ENCODE measurements around the gene TMEM256.
A peak's percentile ranks its signal among the peaks of the same experiment; 100 is the strongest.

The TMEM256 gene

DNA sequence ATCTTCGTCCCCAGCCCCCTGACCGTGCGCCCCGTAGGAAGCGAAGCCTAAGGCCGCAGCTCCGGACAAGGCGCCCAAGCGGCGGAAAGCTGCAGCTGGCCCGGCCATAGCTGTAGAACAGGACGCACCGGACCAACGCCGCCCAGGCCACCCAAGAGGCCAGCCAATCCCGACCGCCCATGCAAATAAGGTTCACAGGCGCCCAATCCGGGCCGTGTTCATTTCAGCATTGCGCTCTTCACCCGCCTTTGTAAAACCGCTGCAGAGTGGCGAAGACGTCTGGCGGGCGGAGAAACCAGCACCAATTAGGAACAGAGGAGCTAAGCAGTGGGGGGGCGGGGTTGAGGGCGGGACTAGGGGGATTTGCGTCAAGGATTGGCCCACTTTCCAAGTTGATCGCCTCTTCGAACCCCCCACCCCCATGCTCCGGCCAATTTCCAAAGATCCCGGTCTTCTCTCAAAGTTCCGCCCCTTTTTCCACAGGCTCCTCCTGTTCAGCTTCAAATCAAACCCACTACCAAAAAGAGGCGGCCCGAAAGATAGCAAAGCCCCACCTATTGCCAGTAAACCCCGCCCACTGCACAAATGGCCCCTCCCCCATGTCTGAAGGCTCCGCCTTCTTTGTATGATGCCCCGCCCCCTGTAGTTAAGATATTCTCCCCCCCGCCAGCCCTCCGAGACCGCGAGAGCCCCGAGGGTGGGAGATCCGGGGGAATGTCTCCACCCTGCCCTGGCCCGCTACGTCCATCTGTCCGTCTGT, at the start of gene TMEM256:
Gene TMEM256, minus strand, starts transcription at position 121 of the 760 bp plus-strand sequence. Its CDS starts 13 bp downstream, at position 108.
- peaks cover 7% of the 10 kb centered on the region for H3K36me3 ChIP-seq (ENCODE audit: control insufficient read depth, insufficient read depth, low read length, severe bottlenecking)
- peaks cover 13% of the 10 kb centered on the region for H3K4me1 ChIP-seq (ENCODE audit: control insufficient read depth, insufficient read depth, low read length)
- peak within 1 kb of the TSS; percentile 85 for H3K4me3 ChIP-seq (ENCODE audit: low read length)
- H3K9ac ChIP-seq (ENCODE audit: low read length), result peak within 1 kb of the TSS; percentile 95
- H3K9me3 ChIP-seq (ENCODE audit: control insufficient read depth, low read length), result no peaks in the 10 kb centered on the region
- peak; percentile 100 for DNase-seq (ENCODE audit: low read depth)
- no peaks in the 10 kb centered on the region for H3K27me3 ChIP-seq (replicated peaks; ENCODE audit: control insufficient read depth, insufficient read depth, low read length)

DNA sequence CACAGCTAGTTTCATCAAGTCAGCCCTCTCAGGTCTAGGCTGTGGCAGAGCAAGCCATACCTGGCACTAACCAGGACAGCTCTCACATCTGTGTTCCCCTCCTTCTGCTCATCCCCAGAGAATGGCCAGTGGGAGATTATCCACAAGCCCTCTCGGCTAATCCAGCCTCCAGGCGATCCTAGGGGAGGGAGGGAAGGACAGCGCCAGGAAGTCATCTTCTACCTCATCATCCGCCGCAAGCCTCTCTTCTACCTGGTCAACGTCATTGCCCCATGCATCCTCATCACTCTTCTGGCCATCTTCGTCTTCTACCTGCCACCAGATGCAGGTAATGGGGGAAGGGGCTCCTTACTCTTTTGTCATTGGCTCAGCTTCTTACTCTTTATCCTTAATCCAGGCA, 44.6 kb upstream of the TMEM256 start:
- peaks cover 27% of the 10 kb centered on the region for H3K27me3 ChIP-seq (replicated peaks; ENCODE audit: control insufficient read depth, insufficient read depth, low read length)
- peaks cover 7% of the 10 kb centered on the region for H3K4me1 ChIP-seq (ENCODE audit: control insufficient read depth, insufficient read depth, low read length)
- DNase-seq (ENCODE audit: low read depth), result no peak
- no peaks in the 10 kb centered on the region for H3K36me3 ChIP-seq (ENCODE audit: control insufficient read depth, insufficient read depth, low read length, severe bottlenecking)
- H3K9ac ChIP-seq (ENCODE audit: low read length), result no peak overlapping the region
- no peak overlapping the region for H3K4me3 ChIP-seq (ENCODE audit: low read length)
- no peaks in the 10 kb centered on the region for H3K9me3 ChIP-seq (ENCODE audit: control insufficient read depth, low read length)

DNA sequence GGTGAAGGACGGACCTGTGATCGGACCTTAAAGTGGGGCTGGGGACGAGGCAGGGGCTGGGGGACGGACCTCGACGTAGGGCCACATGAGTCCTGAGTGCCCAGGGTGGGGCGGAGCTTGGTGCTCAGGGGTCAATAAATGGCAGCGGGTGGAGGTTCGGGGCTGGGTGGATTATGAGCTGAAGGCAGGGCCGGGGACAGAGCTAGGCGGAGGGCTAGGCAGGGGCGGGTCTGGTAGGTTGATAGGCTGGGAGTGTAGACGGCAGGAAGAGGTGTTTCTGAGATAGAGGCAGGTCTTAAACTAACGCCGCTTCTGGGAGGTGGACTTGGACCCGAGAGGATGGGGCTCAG, 41.7 kb upstream of the TMEM256 start:
- peak overlapping the region; percentile 70 for H3K4me3 ChIP-seq (ENCODE audit: low read length)
- no peak for DNase-seq (ENCODE audit: low read depth)

DNA sequence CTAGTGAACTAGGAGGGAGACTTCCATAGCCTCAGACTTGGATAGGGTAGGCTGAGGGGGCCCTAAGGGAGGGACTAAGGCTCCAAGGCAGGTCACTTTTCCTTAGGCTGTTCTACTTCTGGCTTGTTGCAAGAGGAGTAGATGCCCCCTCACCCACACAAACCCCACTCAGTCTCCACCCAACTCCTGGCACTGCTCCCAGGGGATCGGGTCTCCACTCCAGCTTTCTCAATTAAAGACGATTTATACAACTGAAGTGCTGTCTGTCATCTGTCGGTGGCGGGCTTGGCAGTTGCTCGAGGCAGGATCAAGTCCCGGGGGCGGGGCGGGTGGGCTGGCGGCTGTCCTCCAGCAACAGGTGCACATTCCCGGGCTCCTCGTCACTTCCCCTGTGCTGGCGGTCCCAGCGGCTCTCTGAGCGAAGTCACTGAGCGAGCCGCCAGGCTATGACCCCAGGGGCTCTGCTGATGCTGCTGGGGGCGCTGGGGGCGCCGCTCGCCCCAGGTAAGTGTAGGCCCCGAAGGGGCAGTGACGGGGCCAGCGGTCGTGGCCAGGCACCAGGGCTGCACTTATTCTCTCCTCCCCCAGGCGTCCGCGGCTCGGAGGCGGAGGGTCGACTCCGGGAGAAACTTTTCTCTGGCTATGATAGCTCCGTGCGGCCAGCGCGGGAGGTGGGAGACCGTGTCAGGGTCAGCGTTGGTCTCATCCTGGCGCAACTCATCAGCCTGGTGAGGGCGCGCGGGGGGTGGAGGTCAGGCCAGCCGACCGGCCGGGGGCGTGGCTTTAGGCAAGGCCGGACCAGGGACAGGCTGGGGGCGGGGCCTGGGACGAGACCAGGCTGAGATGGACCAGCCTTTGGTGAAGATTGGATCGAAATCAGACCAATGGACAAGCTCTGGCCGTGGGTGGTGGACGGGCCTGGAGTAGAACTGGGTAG, 41.1 kb upstream of the TMEM256 start, which contains the start of gene CHRNB1:
Gene CHRNB1, plus strand, starts transcription at position 380 of the 937 bp plus-strand sequence. Its CDS starts 67 bp downstream, at position 447.
- peaks cover 27% of the 10 kb centered on the region for H3K27me3 ChIP-seq (replicated peaks; ENCODE audit: control insufficient read depth, insufficient read depth, low read length)
- peak; percentile 48 for DNase-seq (ENCODE audit: low read depth)
- no peaks in the 10 kb centered on the region for H3K36me3 ChIP-seq (ENCODE audit: control insufficient read depth, insufficient read depth, low read length, severe bottlenecking)
- peak within 1 kb of the TSS; percentile 70 for H3K4me3 ChIP-seq (ENCODE audit: low read length)
- peaks cover 18% of the 10 kb centered on the region for H3K4me1 ChIP-seq (ENCODE audit: control insufficient read depth, insufficient read depth, low read length)
- H3K9ac ChIP-seq (ENCODE audit: low read length), result no peak within 1 kb of the TSS
- H3K9me3 ChIP-seq (ENCODE audit: control insufficient read depth, low read length), result no peaks in the 10 kb centered on the region

More for the DNA sequence above, 41.7 kb upstream of the TMEM256 start:
- Histone ChIP-seq H3K4me1 (ENCODE audit: control insufficient read depth, insufficient read depth, low read length) (peaks cover 13% of the 10 kb centered on the region), H3K36me3 (ENCODE audit: control insufficient read depth, insufficient read depth, low read length, severe bottlenecking) (no peaks in the 10 kb centered on the region), H3K9me3 (ENCODE audit: control insufficient read depth, low read length) (no peaks in the 10 kb centered on the region), H3K9ac (ENCODE audit: low read length) (no peak overlapping the region), H3K27me3 (replicated peaks; ENCODE audit: control insufficient read depth, insufficient read depth, low read length) (peaks cover 27% of the 10 kb centered on the region)

DNA sequence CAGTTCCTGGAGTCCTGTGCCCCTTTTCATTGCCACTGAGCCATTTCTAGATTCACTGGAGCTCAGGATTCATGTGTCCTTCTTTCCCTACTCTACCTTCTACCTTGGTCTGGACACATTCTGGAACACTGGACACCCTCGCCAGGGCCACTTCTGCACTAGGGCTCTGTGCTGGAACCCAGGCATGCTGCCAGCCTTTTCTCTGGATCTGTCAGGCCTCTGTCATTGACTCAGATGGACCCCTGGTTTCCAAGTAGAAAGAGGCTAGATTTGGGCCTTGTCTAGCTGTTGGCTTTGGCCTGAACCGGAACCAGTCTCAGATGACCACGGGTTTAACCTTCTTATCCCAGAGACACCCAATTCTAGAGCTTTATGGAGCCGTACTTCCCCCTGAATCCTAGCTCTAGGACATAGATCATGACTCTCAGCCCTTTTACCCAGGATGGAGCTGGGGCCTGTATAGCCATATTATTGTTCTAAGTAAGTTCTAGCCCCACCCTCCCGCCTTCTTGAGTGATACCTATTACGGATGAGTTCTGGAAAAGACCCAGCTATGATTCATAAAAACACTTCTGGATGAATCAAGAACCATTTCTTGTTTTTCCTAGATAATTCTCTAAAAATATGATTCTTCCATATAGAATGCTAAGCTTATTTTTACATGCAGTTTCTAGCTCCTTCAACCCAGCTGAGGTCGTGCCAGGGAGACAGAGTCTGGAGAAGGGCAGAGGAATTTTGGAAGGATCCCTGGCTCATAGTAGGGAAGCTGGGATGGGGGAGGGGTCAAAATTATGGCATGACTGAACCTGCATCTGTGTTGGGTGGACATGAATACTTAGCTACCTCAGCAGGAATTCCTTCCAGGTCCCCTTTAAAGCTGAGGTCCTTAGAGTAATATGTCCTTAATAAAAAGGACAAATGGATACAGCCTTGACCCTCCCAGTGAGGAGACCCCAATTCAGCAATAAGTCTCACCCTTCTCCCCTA, 39.9 kb upstream of the TMEM256 start:
- Histone ChIP-seq H3K9ac (ENCODE audit: low read length) (no peak overlapping the region), H3K4me1 (ENCODE audit: control insufficient read depth, insufficient read depth, low read length) (peaks cover 21% of the 10 kb centered on the region), H3K27me3 (replicated peaks; ENCODE audit: control insufficient read depth, insufficient read depth, low read length) (peaks cover 31% of the 10 kb centered on the region), H3K9me3 (ENCODE audit: control insufficient read depth, low read length) (no peaks in the 10 kb centered on the region), H3K4me3 (ENCODE audit: low read length) (no peak overlapping the region), H3K36me3 (ENCODE audit: control insufficient read depth, insufficient read depth, low read length, severe bottlenecking) (no peaks in the 10 kb centered on the region)
- DNase-seq (ENCODE audit: low read depth), result peak; percentile 31

DNA sequence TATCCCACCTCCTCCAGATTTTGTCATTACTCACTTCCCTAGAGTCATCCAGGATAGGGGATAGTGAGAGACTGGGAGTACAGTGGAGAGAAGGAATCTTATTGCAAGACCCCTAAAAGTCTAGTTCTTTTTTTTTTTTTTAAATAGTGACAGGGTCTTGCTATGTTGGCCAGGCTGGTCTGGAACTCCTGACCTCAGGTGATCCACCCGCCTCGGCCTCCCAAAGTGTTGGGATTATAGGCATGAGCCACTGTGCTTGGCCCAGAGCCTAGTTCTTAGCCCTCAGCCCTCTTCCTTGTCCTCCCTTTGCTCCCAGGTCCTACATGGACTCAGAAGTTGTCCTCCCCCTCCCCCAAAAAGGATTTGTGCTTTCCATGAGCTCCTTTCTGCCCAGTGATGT, 38.2 kb upstream of the TMEM256 start:
- Histone ChIP-seq H3K36me3 (ENCODE audit: control insufficient read depth, insufficient read depth, low read length, severe bottlenecking) (no peaks in the 10 kb centered on the region), H3K4me3 (ENCODE audit: low read length) (no peak overlapping the region), H3K27me3 (replicated peaks; ENCODE audit: control insufficient read depth, insufficient read depth, low read length) (peaks cover 30% of the 10 kb centered on the region), H3K4me1 (ENCODE audit: control insufficient read depth, insufficient read depth, low read length) (peaks cover 24% of the 10 kb centered on the region), H3K9me3 (ENCODE audit: control insufficient read depth, low read length) (no peaks in the 10 kb centered on the region), H3K9ac (ENCODE audit: low read length) (no peak overlapping the region)
- no peak for DNase-seq (ENCODE audit: low read depth)

DNA sequence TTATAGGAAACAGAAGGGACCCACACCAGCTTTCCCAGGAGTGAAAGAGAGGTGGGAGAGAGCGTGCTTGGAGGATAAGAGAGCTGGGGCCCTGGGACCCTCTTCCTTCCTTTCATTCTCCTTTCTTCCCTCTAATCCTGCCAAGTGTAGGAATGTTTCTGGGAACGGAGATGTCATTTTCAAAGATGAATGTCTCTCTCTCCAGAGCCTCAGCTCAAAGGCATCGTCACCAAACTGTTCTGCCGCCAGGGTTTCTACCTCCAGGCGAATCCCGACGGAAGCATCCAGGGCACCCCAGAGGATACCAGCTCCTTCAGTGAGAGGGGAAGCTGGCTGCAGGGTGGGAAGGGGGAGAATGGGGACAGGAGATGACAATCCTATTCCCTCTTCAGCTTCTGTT, 37.4 kb upstream of the TMEM256 start:
- H3K9me3 ChIP-seq (ENCODE audit: control insufficient read depth, low read length), result no peaks in the 10 kb centered on the region
- DNase-seq (ENCODE audit: low read depth), result no peak
- peaks cover 23% of the 10 kb centered on the region for H3K27me3 ChIP-seq (replicated peaks; ENCODE audit: control insufficient read depth, insufficient read depth, low read length)
- H3K4me3 ChIP-seq (ENCODE audit: low read length), result no peak overlapping the region
- no peaks in the 10 kb centered on the region for H3K36me3 ChIP-seq (ENCODE audit: control insufficient read depth, insufficient read depth, low read length, severe bottlenecking)
- H3K4me1 ChIP-seq (ENCODE audit: control insufficient read depth, insufficient read depth, low read length), result peaks cover 24% of the 10 kb centered on the region
- H3K9ac ChIP-seq (ENCODE audit: low read length), result no peak overlapping the region

DNA sequence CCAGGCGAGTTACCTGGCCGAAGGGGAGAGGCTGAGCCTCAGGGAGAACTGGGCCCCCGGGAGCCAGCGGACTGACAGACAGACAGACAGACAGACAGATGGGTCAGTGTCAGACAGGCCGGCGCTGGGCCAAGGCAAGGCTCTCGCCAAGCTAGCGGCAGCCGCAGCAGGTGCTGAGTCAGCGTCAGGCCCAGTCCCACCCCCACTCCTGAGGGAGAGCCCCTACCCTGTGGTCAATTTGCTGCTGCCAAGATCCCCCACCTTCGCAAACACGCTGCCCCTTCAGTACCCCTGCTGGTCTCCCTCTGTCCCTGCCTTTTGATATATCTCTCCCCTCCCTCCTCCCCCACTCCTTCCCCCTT, 36.9 kb upstream of the TMEM256 start:
- H3K9me3 ChIP-seq (ENCODE audit: control insufficient read depth, low read length), result no peaks in the 10 kb centered on the region
- no peaks in the 10 kb centered on the region for H3K36me3 ChIP-seq (ENCODE audit: control insufficient read depth, insufficient read depth, low read length, severe bottlenecking)
- peaks cover 19% of the 10 kb centered on the region for H3K27me3 ChIP-seq (replicated peaks; ENCODE audit: control insufficient read depth, insufficient read depth, low read length)
- peaks cover 25% of the 10 kb centered on the region for H3K4me1 ChIP-seq (ENCODE audit: control insufficient read depth, insufficient read depth, low read length)
- H3K4me3 ChIP-seq (ENCODE audit: low read length), result no peak overlapping the region
- DNase-seq (ENCODE audit: low read depth), result peak; percentile 43
- no peak overlapping the region for H3K9ac ChIP-seq (ENCODE audit: low read length)

DNA sequence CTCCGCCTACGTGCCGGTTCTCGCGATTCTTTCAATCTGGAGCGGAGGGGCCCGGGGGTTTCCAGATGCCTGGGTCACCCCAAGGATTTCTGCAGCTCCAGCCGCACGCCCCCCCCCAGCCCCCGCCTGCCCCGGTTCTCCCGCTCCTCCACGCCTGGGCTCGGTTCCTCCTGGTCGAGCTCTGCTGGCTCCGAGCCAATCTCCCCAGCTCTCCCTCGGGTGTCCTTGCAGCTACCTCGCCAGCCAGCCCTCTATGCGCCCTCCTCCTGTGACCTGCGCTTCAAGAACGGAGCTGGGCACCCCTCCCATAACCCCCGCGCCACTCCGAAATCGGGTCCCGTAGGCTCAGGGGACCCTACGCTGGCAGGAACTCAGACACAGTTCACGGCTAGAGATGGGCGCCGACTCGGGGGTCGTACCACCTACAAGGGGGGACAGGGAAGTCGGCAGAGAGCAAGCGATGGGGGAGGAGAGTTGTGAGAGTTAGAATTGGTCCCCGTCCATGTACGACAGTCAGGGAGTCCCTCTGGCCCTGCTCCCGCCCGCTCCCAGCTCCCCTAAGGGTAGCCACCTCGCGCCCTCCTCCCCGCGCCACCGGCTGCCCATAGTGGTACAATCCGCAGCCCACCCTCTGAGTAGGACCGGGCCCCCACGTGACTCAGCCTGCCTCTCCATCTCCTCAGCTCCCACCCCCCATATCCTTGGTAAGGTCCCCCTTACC, 36.4 kb upstream of the TMEM256 start:
- H3K9me3 ChIP-seq (ENCODE audit: control insufficient read depth, low read length), result no peaks in the 10 kb centered on the region
- peak overlapping the region; percentile 71 for H3K4me3 ChIP-seq (ENCODE audit: low read length)
- DNase-seq (ENCODE audit: low read depth), result peak; percentile 72
- H3K36me3 ChIP-seq (ENCODE audit: control insufficient read depth, insufficient read depth, low read length, severe bottlenecking), result no peaks in the 10 kb centered on the region
- H3K4me1 ChIP-seq (ENCODE audit: control insufficient read depth, insufficient read depth, low read length), result peaks cover 28% of the 10 kb centered on the region
- peak overlapping the region; percentile 54 for H3K9ac ChIP-seq (ENCODE audit: low read length)
- peaks cover 15% of the 10 kb centered on the region for H3K27me3 ChIP-seq (replicated peaks; ENCODE audit: control insufficient read depth, insufficient read depth, low read length)

DNA sequence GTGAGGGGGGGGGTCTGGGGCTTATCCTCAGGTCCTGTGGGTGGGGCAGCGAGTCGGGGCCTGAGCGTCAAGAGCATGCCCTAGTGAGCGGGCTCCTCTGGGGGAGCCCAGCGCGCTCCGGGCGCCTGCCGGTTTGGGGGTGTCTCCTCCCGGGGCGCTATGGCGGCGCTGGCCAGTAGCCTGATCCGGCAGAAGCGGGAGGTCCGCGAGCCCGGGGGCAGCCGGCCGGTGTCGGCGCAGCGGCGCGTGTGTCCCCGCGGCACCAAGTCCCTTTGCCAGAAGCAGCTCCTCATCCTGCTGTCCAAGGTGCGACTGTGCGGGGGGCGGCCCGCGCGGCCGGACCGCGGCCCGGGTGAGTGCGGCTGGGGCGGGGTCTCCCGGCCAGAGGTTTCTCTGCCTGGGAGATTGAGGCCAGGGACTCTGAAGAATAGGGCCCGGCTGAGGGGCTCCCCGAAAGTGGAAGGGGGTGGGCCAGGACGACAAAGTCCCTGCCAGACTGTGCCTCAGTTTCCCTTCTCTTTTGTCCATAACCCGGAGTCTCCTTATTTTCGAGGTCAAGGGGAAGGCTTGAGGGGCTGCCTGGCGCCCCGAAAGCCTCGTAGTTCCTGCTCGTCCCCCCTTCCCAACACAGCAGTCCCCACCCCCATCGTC, 35.7 kb upstream of the TMEM256 start, which contains the start of gene FGF11:
Gene FGF11, plus strand, starts transcription at position 51 of the 651 bp plus-strand sequence. Its CDS starts 109 bp downstream, at position 160.
- Histone ChIP-seq H3K4me3 (ENCODE audit: low read length) (peak within 1 kb of the TSS; percentile 71), H3K9me3 (ENCODE audit: control insufficient read depth, low read length) (no peaks in the 10 kb centered on the region), H3K27me3 (replicated peaks; ENCODE audit: control insufficient read depth, insufficient read depth, low read length) (peaks cover 15% of the 10 kb centered on the region), H3K36me3 (ENCODE audit: control insufficient read depth, insufficient read depth, low read length, severe bottlenecking) (no peaks in the 10 kb centered on the region), H3K4me1 (ENCODE audit: control insufficient read depth, insufficient read depth, low read length) (peaks cover 28% of the 10 kb centered on the region), H3K9ac (ENCODE audit: low read length) (peak within 1 kb of the TSS; percentile 54)
- DNase-seq (ENCODE audit: low read depth), result peak; percentile 33

Measured in adipocyte (in vitro differentiated cells).